VCaP (cell line): ENCODE measurements around the gene SAA4.
"Not testable (repeated sequence)": the region's sequence is repeated elsewhere in the genome, so short reads cannot be mapped to it uniquely, and the experiment has no call there.

Experiments used
- H3K27ac ChIP-seq: fragments of 450-650 bp; 2 replicates; pipeline ENCODE4 v1.5.1; 2017
- TF ChIP-seq, protein P1 (sequence below): fragments of 450-650 bp; conservative IDR thresholded peaks from 2 replicates; pipeline ENCODE4 v1.5.1; 2017; ENCODE audit warnings: mild to moderate bottlenecking, moderate library complexity

The SAA4 gene

DNA sequence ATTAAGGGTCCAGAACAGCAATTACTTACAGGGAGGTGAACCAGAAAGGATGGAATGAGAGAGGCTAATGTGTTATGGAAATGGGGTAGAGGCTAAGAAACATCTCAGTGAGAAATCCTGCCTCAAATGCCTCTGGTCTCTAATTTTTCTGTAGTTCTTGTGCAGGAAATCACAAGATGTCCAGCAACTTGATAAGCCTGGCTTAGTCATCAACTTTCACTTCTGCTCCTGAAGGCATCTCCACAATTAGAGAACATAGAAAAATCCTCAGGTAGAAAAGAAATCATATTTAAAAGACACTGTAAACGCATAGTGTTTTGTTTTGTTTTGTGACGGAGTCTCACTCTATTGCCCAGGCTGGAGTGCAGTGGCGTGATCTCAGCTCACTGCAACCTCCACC lies 45.2 kb downstream of the SAA4 start:
- TF ChIP-seq, protein P1, sequence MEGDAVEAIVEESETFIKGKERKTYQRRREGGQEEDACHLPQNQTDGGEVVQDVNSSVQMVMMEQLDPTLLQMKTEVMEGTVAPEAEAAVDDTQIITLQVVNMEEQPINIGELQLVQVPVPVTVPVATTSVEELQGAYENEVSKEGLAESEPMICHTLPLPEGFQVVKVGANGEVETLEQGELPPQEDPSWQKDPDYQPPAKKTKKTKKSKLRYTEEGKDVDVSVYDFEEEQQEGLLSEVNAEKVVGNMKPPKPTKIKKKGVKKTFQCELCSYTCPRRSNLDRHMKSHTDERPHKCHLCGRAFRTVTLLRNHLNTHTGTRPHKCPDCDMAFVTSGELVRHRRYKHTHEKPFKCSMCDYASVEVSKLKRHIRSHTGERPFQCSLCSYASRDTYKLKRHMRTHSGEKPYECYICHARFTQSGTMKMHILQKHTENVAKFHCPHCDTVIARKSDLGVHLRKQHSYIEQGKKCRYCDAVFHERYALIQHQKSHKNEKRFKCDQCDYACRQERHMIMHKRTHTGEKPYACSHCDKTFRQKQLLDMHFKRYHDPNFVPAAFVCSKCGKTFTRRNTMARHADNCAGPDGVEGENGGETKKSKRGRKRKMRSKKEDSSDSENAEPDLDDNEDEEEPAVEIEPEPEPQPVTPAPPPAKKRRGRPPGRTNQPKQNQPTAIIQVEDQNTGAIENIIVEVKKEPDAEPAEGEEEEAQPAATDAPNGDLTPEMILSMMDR: no peak

DNA sequence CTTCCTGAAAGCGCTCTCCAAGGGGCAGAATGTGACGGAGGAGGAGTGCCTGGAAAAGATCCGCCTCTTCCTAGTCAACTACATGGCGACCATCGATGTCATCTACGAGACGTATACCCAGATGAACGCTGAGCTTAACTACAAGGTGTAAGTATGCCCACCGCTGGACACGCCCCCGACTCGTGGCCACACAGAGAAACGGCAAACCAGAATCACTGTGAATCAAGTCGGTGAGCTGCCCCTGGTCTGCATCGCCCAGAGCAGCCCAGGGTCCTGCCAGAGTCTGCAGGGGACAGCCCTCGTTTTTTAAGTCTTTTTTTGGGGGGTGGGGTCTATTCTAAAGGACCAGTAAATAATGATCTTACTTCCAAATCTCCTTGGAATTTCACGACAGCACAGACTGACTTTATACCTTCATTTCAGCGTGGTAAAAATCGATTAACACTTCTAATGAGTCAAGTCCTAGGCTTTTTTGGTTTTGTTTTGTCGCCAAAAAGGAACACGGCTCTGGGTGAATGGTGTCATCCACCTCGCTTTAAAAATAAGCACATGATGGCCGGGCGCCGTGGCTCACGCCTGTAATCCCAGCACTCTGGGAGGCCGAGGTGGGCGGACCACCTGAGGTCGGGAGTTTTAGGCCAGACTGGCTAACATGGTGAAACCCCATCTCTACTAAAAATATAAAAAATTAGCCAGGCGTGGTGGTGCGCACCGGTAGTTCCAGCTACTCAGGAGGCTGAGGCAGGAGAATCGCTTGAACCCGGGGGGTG lies 46.9 kb downstream of the SAA4 start:
- H3K27ac ChIP-seq: not testable (repeated sequence)

More for the DNA sequence above, 45.2 kb downstream of the SAA4 start:
- H3K27ac ChIP-seq: no peak overlapping the region

DNA sequence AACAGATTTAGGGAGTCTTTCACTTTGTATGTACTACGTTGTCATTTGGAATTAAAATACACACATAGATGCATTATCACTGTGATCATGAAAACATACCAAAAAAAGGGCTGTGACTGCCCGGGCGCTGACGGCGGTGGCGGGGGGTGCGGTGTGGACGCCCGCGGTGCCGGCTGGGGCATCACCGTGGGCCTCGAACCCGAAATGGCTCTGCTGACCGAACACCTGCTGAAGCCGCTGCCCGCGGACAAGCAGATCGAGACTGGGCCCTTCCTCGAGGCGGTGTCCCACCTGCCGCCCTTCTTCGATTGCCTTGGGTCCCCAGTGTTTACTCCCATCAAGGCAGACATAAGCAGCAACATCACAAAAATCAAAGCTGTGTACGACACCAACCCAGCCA lies 47.8 kb downstream of the SAA4 start:
- H3K27ac ChIP-seq: no peak overlapping the region
- TF ChIP-seq, protein P1: no peak
